HepG2 (cell line): ENCODE data around the gene NBL1. TPM values are rescaled to one million over a fixed set of nuclear protein-coding genes. Genes with fewer than 3 reads are reported as not detected.

Source experiments
- ARNT2 ChIP-seq: sonication (generic); formaldehyde crosslinking; IDR thresholded peaks from 2 replicates; pipeline ENCODE4 v1.8.0; 2022; ENCODE audit warnings: mild to moderate bottlenecking, low read depth, missing genetic modification reagents, moderate library complexity
- POLR2AphosphoS5 ChIP-seq: IDR thresholded peaks from 2 replicates; pipeline ENCODE4 v1.6.1; 2012; ENCODE audit warnings: low read depth, low read length
- ZNF777 ChIP-seq: sonication (generic); formaldehyde crosslinking; IDR thresholded peaks from 2 replicates; pipeline ENCODE4 v1.4.0; 2020; ENCODE audit warnings: missing genetic modification reagents
- polyA plus RNA-seq, 8 experiments: library from polyadenylated mRNA; depleted of rRNA in 3 of 8; stranded (reverse) in 7 of 8; unstranded in 1 of 8; fragments of >200 nt; fragmentation: Illumina TruSeq in 4 of 8; extraction: Trizol in 4 of 8; gene quantifications; 2 replicates each; pipeline versions ENCODE4 v1.2.1 to v1.2.3, GENCODE V29; 2011 to 2016; ENCODE audit warnings: low read depth in 4 of 8, missing spikeins in 1 of 8, mixed read lengths in 1 of 8; ENCODE audit not compliant: insufficient read depth in 1 of 8
- total RNA-seq, 5 experiments: library from RNA; depleted of rRNA; stranded (reverse); fragments of >200 nt; fragmentation: Illumina TruSeq; extraction: Trizol; gene quantifications; 2 replicates each; pipeline ENCODE4 v1.2.3, GENCODE V29; 2016; ENCODE audit warnings: low read depth in 1 of 5
- TF ChIP-seq, protein P1 (sequence below), 2 experiments: sonication (generic) in 1 of 2; formaldehyde crosslinking in 1 of 2; IDR thresholded peaks; 2 replicates each; pipeline versions ENCODE4 v1.6.1 to v1.9.0; 2014 to 2022; ENCODE audit warnings: antibody characterized with exemption in 1 of 2, borderline replicate concordance in 1 of 2, inconsistent platforms in 1 of 2, low read depth in 1 of 2, missing genetic modification reagents in 1 of 2
- TF ChIP-seq, protein P2 (sequence below): sonication (generic); formaldehyde crosslinking; IDR thresholded peaks from 2 replicates; pipeline ENCODE4 v1.4.0; 2020; ENCODE audit warnings: missing genetic modification reagents, borderline replicate concordance
- TF ChIP-seq, protein P3 (sequence below): sonication (generic); formaldehyde crosslinking; conservative IDR thresholded peaks from 2 replicates; pipeline ENCODE4 v1.4.0; 2020; ENCODE audit warnings: mild to moderate bottlenecking, missing genetic modification reagents, moderate library complexity
- TF ChIP-seq, protein P4 (sequence below): sonication (generic); formaldehyde crosslinking; IDR thresholded peaks from 2 replicates; pipeline ENCODE4 v1.4.0; 2020; ENCODE audit warnings: missing genetic modification reagents
- TF ChIP-seq, protein P5 (sequence below): IDR thresholded peaks from 2 replicates; pipeline ENCODE4 v1.6.1; 2012; ENCODE audit warnings: low read depth, low read length, improper control_type of control experiment

NBL1 gene
- total and polyA plus RNA-seq, 2 of the 13 experiments (the other 11 are each of a cell fraction or from before 2014, with no cell fraction given): 2.7 to 13.8 TPM

DNA sequence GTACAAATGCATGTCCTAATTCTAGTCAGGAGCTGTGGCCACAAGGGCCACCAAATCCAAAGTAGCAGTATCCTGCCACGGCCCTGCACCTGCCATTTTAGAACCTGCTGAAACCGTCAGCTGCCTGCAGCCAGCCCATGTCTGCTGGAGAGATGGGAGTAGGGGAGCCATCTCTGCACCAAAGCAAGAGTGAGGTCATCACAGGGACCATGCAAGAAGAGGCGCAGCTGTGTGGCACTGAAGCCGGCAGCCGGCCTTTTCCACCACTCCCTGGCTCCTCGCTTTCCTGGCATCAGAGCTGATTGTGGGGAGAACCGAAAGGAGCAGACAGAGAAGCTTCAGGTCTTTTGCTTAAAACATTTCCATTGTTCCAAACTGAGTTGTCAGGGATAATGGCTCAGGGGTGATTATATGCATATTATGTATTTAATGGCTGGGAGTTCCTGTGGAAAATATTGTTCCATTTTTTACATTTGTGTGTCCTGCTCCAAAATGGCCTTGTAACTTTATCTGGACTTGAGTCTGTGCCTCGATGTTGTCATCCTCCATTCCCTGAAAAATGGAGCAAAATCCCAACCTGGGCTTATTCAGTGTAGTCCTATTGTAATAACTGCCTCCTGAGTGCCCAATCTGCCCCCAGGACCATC, 18.7 kb upstream of the NBL1 start (continued):
- TF ChIP-seq, protein P1, sequence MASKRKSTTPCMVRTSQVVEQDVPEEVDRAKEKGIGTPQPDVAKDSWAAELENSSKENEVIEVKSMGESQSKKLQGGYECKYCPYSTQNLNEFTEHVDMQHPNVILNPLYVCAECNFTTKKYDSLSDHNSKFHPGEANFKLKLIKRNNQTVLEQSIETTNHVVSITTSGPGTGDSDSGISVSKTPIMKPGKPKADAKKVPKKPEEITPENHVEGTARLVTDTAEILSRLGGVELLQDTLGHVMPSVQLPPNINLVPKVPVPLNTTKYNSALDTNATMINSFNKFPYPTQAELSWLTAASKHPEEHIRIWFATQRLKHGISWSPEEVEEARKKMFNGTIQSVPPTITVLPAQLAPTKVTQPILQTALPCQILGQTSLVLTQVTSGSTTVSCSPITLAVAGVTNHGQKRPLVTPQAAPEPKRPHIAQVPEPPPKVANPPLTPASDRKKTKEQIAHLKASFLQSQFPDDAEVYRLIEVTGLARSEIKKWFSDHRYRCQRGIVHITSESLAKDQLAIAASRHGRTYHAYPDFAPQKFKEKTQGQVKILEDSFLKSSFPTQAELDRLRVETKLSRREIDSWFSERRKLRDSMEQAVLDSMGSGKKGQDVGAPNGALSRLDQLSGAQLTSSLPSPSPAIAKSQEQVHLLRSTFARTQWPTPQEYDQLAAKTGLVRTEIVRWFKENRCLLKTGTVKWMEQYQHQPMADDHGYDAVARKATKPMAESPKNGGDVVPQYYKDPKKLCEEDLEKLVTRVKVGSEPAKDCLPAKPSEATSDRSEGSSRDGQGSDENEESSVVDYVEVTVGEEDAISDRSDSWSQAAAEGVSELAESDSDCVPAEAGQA (IDR thresholded peaks at IDR 0.05; ENCODE audit: low read depth): no peak
- TF ChIP-seq, protein P1 (CRISPR knock-in tag; IDR thresholded peaks at IDR 0.05; ENCODE audit: borderline replicate concordance): no peak
- TF ChIP-seq ARNT2 (no peak), ZNF777 (CRISPR knock-in tag) (no peak), POLR2AphosphoS5 (no peak)
- TF ChIP-seq, protein P2, sequence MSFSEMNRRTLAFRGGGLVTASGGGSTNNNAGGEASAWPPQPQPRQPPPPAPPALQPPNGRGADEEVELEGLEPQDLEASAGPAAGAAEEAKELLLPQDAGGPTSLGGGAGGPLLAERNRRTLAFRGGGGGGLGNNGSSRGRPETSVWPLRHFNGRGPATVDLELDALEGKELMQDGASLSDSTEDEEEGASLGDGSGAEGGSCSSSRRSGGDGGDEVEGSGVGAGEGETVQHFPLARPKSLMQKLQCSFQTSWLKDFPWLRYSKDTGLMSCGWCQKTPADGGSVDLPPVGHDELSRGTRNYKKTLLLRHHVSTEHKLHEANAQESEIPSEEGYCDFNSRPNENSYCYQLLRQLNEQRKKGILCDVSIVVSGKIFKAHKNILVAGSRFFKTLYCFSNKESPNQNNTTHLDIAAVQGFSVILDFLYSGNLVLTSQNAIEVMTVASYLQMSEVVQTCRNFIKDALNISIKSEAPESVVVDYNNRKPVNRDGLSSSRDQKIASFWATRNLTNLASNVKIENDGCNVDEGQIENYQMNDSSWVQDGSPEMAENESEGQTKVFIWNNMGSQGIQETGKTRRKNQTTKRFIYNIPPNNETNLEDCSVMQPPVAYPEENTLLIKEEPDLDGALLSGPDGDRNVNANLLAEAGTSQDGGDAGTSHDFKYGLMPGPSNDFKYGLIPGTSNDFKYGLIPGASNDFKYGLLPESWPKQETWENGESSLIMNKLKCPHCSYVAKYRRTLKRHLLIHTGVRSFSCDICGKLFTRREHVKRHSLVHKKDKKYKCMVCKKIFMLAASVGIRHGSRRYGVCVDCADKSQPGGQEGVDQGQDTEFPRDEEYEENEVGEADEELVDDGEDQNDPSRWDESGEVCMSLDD: no peak
- TF ChIP-seq, protein P3, sequence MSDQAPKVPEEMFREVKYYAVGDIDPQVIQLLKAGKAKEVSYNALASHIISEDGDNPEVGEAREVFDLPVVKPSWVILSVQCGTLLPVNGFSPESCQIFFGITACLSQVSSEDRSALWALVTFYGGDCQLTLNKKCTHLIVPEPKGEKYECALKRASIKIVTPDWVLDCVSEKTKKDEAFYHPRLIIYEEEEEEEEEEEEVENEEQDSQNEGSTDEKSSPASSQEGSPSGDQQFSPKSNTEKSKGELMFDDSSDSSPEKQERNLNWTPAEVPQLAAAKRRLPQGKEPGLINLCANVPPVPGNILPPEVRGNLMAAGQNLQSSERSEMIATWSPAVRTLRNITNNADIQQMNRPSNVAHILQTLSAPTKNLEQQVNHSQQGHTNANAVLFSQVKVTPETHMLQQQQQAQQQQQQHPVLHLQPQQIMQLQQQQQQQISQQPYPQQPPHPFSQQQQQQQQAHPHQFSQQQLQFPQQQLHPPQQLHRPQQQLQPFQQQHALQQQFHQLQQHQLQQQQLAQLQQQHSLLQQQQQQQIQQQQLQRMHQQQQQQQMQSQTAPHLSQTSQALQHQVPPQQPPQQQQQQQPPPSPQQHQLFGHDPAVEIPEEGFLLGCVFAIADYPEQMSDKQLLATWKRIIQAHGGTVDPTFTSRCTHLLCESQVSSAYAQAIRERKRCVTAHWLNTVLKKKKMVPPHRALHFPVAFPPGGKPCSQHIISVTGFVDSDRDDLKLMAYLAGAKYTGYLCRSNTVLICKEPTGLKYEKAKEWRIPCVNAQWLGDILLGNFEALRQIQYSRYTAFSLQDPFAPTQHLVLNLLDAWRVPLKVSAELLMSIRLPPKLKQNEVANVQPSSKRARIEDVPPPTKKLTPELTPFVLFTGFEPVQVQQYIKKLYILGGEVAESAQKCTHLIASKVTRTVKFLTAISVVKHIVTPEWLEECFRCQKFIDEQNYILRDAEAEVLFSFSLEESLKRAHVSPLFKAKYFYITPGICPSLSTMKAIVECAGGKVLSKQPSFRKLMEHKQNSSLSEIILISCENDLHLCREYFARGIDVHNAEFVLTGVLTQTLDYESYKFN (CRISPR knock-in tag): no peak
- TF ChIP-seq, protein P4, sequence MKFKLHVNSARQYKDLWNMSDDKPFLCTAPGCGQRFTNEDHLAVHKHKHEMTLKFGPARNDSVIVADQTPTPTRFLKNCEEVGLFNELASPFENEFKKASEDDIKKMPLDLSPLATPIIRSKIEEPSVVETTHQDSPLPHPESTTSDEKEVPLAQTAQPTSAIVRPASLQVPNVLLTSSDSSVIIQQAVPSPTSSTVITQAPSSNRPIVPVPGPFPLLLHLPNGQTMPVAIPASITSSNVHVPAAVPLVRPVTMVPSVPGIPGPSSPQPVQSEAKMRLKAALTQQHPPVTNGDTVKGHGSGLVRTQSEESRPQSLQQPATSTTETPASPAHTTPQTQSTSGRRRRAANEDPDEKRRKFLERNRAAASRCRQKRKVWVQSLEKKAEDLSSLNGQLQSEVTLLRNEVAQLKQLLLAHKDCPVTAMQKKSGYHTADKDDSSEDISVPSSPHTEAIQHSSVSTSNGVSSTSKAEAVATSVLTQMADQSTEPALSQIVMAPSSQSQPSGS (CRISPR knock-in tag): no peak
- TF ChIP-seq, protein P5, sequence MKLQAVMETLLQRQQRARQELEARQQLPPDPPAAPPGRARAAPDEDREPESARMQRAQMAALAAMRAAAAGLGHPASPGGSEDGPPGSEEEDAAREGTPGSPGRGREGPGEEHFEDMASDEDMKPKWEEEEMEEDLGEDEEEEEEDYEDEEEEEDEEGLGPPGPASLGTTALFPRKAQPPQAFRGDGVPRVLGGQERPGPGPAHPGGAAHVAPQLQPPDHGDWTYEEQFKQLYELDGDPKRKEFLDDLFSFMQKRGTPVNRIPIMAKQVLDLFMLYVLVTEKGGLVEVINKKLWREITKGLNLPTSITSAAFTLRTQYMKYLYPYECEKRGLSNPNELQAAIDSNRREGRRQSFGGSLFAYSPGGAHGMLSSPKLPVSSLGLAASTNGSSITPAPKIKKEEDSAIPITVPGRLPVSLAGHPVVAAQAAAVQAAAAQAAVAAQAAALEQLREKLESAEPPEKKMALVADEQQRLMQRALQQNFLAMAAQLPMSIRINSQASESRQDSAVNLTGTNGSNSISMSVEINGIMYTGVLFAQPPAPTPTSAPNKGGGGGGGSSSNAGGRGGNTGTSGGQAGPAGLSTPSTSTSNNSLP: no peak
